HG02588 (cell line): Measurements from ENCODE around the gene USP40.

Experiments used
- ATAC-seq: cut with Tn5 transposase; IDR thresholded peaks from one replicate; pipeline ENCODE4 v1.9.1; 2021; ENCODE audit warnings: mild to moderate bottlenecking, moderate library complexity; ENCODE audit not compliant: unreplicated experiment

The USP40 gene

GRCh38 chr2:233498126-233498525 lies 68.5 kb downstream of the USP40 start:
- no peak for ATAC-seq

GRCh38 chr2:233497692-233498091 lies 68.9 kb downstream of the USP40 start:
- no peak for ATAC-seq

- ATAC-seq = no peak
Measured at GRCh38 chr2:233495503-233496496, 70.8 kb downstream of the USP40 start.

GRCh38 chr2:233492751-233493150 lies 73.8 kb downstream of the USP40 start:
- no peak for ATAC-seq

GRCh38 chr2:233492078-233492477 lies 74.5 kb downstream of the USP40 start:
- ATAC-seq = no peak

- no peak for ATAC-seq
Measured at GRCh38 chr2:233491326-233491725, 75.3 kb downstream of the USP40 start.

- ATAC-seq = no peak
Measured at GRCh38 chr2:233490831-233491230, 75.8 kb downstream of the USP40 start.

GRCh38 chr2:233489666-233490065 lies 76.9 kb downstream of the USP40 start:
- no peak for ATAC-seq

- ATAC-seq = no peak
Measured at GRCh38 chr2:233489143-233489542, 77.4 kb downstream of the USP40 start.

- ATAC-seq = no peak
Measured at GRCh38 chr2:233487748-233488345, 78.7 kb downstream of the USP40 start.

- ATAC-seq = no peak
Measured at GRCh38 chr2:233486778-233487552, 79.6 kb downstream of the USP40 start.

- no peak for ATAC-seq
Measured at GRCh38 chr2:233486357-233486756, 80.2 kb downstream of the USP40 start.

GRCh38 chr2:233485726-233486125 lies 80.9 kb downstream of the USP40 start:
- no peak for ATAC-seq

GRCh38 chr2:233482616-233483015 lies 84.0 kb downstream of the USP40 start:
- no peak for ATAC-seq

GRCh38 chr2:233481368-233482142 lies 85.0 kb downstream of the USP40 start:
- no peak for ATAC-seq

GRCh38 chr2:233480490-233481202 lies 85.9 kb downstream of the USP40 start:
- no peak for ATAC-seq

GRCh38 chr2:233479616-233480489 lies 86.7 kb downstream of the USP40 start:
- ATAC-seq = no peak

GRCh38 chr2:233477548-233478433 lies 88.8 kb downstream of the USP40 start:
- ATAC-seq = no peak
